Activated CD4-positive, alpha-beta T cell treated with anti-CD3 and anti-CD28 coated beads, Interleukin-2, amount 50 U/mL, for 48 hours (primary cell): ENCODE data around the gene TIAM2.
"Not testable (repeated sequence)": the region's sequence is repeated elsewhere in the genome, so short reads cannot be mapped to it uniquely, and the experiment has no call there.

Source experiments
- DNase-seq, 2 experiments: peaks; one replicate each; pipeline ENCODE4 v3.0.0-alpha.2; 2020

The TIAM2 gene

DNA sequence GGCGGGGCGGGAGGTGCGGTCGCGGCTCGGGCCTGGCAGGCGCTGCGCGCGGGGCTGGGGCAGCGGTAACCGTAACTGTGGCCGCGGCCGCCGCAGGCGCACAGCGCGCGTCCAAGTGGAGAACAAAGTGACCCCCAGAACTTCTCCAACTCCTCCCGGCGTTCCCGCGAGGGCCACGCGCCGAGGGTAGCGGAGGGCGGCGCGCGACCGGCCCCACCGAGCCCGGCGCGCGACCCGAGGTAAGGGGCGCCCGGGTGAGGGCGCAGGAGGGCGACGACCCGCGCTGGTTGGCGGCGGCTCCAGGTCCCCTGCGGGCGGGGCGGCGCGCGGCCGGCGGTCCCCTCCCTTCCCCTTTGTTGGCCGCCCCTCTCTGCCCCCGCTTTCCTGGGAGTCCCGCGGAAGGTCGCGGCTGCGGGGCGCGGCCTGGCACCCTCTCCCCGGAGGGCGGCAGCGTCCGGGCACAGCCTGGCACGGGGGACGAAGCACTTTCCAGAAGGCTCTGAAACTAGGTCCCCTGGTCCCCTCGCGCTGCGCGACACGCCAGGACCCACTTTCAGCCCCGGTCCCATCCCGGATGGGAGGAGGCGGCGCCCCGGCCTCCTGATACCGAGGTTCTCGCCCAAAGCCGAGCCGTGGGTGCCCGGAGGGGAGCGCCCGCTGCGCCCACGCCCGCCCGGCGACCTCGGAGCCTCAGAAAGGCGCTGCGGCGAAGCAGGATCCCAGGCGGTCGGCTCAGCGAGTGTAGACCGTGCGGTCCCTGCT is at the start of gene TIAM2:
TIAM2 (plus strand) TSS at position 62 of the 762 bp plus-strand sequence. CDS start 133,909 bp downstream, outside the sequence.
- DNase-seq: peak; percentile 40 to 52

DNA sequence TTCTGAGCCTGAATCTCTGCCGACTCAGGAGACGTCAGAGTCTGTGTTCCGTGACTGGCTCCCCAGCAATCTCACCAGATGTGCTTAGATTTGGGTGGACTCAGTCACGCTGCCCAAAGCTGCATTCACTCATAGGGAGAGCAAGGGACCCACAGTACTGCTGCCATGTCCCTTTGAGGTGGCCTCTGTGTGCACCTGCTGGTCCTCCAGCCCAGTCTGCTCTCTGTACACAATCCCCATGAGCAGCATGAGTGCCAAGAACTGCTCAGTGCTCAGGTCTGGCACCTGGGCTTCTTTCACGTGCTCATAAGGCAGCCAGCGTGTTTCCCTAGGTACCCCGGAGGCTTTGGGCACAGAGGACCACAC is 44.2 kb upstream of the TIAM2 start:
- DNase-seq: no peak

GRCh38 chr6:154951345-154952200 is 43.5 kb upstream of the TIAM2 start:
- peak in 1 of 2 experiments; percentile 9 for DNase-seq

GRCh38 chr6:154953644-154954043 is 41.5 kb upstream of the TIAM2 start:
- no peak for DNase-seq

- no peak for DNase-seq
These were observed 40.8 kb upstream of the TIAM2 start for GRCh38 chr6:154954347-154954746.

GRCh38 chr6:154956771-154957522 is 38.2 kb upstream of the TIAM2 start:
- DNase-seq: no peak

DNA sequence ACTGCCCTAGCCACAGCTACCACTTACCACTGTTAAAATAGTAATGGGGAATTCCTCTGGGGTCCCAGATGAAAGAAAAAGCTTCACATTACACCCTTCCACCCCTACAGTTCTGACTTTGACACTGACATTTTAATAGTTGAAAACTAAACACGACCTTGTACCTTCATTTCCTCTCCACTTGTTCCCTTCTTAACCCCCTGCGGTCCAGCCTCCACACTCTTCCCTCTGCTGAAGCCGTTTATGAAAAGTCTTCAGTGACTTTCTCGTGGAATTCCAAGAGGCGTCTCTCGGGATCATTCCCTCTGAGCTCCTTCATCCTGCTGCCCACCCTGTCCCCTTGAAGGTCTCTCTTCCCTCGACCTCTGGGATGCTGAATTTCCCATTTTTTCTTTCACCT is 36.6 kb upstream of the TIAM2 start:
- no peak for DNase-seq

- no peak for DNase-seq
These were observed 34.7 kb upstream of the TIAM2 start for GRCh38 chr6:154960299-154960843.

GRCh38 chr6:154960854-154961530 is 34.1 kb upstream of the TIAM2 start:
- DNase-seq: no peak

- no peak for DNase-seq
These were observed 32.4 kb upstream of the TIAM2 start for GRCh38 chr6:154962753-154963152.

- DNase-seq: not testable (repeated sequence)
These were observed 28.9 kb upstream of the TIAM2 start for GRCh38 chr6:154966065-154966770.

DNA sequence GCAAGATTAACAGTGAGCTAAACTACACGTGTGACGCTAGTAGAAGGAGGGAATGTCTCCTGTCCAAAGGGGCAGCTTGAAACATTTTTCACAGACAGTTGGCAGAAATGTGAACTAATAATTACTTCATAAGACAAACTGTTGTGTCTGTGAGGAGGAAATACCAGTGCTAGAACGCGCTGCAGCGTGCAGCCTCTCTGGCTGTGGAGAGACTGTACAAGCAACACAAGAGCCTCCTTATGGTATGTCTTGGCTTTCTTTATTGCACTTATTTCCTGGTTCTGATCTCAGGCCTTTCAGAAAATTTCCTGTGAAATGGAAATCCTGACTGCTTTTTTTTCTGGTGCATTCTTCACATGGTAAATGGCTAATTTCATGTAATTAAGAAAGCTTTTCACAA is 25.3 kb upstream of the TIAM2 start:
- no peak for DNase-seq

DNA sequence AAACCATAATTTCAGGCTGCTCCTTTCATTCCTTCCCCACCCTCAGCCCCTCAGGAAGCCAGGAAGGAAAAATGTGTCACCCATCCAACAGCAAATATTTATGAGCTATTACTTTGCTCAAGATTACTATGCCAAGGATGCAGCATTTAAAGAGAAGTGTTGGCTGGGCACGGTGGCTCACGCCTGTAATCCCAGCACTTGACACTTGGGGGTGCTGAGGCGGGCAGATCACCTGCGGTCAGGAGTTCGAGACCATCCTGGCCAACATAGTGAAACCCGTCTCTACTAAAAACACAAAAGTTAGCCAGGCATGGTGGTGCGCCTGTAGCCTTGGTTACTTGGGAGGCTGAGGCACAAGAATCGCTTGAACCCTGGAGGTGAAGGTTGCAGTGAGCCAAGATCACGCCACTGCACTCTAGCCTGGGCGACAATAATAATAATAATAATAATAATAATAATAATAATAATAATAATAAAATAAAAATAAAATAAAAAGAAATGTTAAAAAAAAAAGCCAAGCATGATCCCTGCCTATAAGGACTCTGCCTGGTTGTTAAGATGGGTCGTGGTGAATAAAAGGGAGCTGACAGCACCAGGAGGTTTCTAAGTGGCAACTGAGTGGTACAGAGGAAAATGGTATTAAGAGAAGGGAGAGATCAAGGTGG is 20.5 kb upstream of the TIAM2 start:
- peak; percentile 24 to 28 for DNase-seq

DNA sequence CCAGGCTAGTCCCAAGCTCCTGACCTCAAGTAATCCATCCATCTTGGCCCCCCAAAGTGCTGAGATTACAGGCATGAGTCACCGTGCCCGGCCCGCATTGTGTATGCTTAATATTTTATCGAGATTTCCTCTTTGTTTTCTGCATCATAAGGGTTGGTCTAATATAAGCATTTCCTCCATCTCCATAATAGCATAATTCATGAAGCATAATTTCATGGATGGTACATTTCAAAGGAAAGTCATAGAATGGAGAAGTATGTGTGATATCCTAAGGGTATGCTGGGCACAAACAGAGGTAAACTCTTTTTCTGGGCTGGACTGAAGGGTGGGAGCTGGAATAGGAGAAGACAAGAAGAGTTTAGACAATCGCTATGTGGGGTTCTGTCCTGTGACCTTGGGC is 17.5 kb upstream of the TIAM2 start:
- no peak for DNase-seq

GRCh38 chr6:154980273-154981078 is 14.6 kb upstream of the TIAM2 start:
- no peak for DNase-seq

- DNase-seq: no peak
These were observed 13.8 kb upstream of the TIAM2 start for GRCh38 chr6:154981079-154981870.

- no peak for DNase-seq
These were observed 11.0 kb upstream of the TIAM2 start for GRCh38 chr6:154984146-154984545.

DNA sequence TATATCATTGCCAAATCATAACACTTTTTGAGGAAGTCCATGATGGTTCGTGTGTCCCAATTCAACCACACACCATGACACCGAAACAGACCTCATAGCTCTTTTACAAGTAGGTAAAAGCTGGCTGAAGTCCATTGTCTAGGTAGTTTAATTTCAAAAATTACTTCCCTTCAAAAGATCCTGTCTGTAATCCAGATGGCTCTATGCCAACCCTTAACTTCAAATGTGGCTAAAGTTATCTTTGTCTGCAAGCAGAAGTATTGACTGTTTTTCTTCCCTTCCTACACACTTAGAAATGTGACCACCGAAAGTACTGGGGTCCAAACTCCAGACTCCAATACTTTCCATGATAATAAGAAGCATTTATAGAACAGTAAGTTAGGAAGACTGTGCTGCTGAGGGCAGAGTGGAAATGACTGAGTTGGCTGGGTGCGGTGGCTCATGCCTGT is 8.3 kb upstream of the TIAM2 start:
- no peak for DNase-seq

DNA sequence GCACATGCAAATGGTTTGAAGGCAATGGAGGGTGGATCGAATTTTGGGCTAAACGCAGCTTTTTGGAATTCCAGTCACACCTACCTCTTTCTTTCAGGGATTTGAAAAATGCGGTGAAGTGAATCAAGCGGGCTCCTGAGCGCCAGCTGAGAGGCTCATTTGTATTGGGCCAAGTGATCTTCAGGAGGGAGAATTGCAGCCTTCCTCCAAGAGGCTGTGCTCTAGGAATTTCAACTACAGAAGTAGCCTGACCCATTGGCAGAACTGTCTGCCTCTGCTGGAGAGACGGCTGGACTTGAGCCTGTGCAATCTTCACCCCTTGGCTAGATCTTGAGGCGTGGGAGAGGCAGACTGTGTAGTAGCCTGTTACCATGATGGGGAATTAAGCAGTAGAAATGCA is 5.7 kb upstream of the TIAM2 start:
- DNase-seq: no peak
